ENCODE data around the gene PIP.
"Not testable (repeated sequence)": the region's sequence is repeated elsewhere in the genome, so short reads cannot be mapped to it uniquely, and the experiment has no call there.

The PIP gene

GRCh38 chr7:143131781-143132180 lies at the start of gene PIP:
PIP (plus strand) TSS chr7:143132077; CDS start chr7:143132117, 40 bp downstream.
- no peak for DNase-seq (ENCODE audit: extremely low read depth, low read depth)
- TF ChIP-seq CTCF (IDR thresholded peaks at IDR 0.05; ENCODE audit: low read depth, low read length) = no peak

- no peak for DNase-seq (ENCODE audit: extremely low read depth, low read depth)
- TF ChIP-seq CTCF (IDR thresholded peaks at IDR 0.05; ENCODE audit: low read depth, low read length) = no peak
Observed at GRCh38 chr7:143085109-143085508, 46.8 kb upstream of the PIP start.

GRCh38 chr7:143085610-143086009 lies 46.3 kb upstream of the PIP start:
- not testable (repeated sequence) for DNase-seq (ENCODE audit: extremely low read depth, low read depth)

- not testable (repeated sequence) for DNase-seq (ENCODE audit: extremely low read depth, low read depth)
Observed at GRCh38 chr7:143088549-143089231, 43.2 kb upstream of the PIP start.

GRCh38 chr7:143096146-143096545 lies 35.7 kb upstream of the PIP start:
- no peak for TF ChIP-seq CTCF (IDR thresholded peaks at IDR 0.05; ENCODE audit: low read depth, low read length)
- no peak for DNase-seq (ENCODE audit: extremely low read depth, low read depth)

GRCh38 chr7:143099579-143099978 lies 32.3 kb upstream of the PIP start:
- not testable (repeated sequence) for DNase-seq (ENCODE audit: extremely low read depth, low read depth)

- no peak for DNase-seq (ENCODE audit: extremely low read depth, low read depth)
- TF ChIP-seq CTCF (IDR thresholded peaks at IDR 0.05; ENCODE audit: low read depth, low read length) = no peak
Observed at GRCh38 chr7:143104759-143105158, 27.1 kb upstream of the PIP start.

GRCh38 chr7:143108019-143108418 lies 23.9 kb upstream of the PIP start:
- DNase-seq (ENCODE audit: extremely low read depth, low read depth) = not testable (repeated sequence)

GRCh38 chr7:143117395-143117794 lies 14.5 kb upstream of the PIP start:
- no peak for TF ChIP-seq CTCF (IDR thresholded peaks at IDR 0.05; ENCODE audit: low read depth, low read length)
- no peak for DNase-seq (ENCODE audit: extremely low read depth, low read depth)

Measured in AG09319 (cell line).